Natural killer cell (primary cell): Measurements from ENCODE around the gene FNDC10. TPM values are rescaled to one million over a fixed set of nuclear protein-coding genes. Genes with fewer than 3 reads are reported as not detected.
"Not testable (repeated sequence)": the region's sequence is repeated elsewhere in the genome, so short reads cannot be mapped to it uniquely, and the experiment has no call there.

ENCODE experiments used
- ATAC-seq, 3 donors: fragments of 150-1000 bp in 2 of 3; fragments of 200-7000 bp in 1 of 3; cut with Tn5 transposase; 1 replicate in 1 of 3; 2 replicates in 2 of 3; pipeline ENCODE4 v1.10.0; 2021; ENCODE audit warnings: mild to moderate bottlenecking in 2 of 3, moderate library complexity in 2 of 3
- DNase-seq, 2 donors: peaks; one replicate each; pipeline versions ENCODE4 v3.0.0 to v3.0.0-alpha.2; 2013 to 2021; ENCODE audit warnings: mixed read lengths in 1 of 2
- H3K27ac ChIP-seq: one replicate; pipeline ENCODE4 v1.5.1; 2013; ENCODE audit warnings: mild to moderate bottlenecking, low read length
- H3K27me3 ChIP-seq: one replicate; pipeline ENCODE4 v1.6.1; 2013; ENCODE audit warnings: low read length; ENCODE audit not compliant: control insufficient read depth, insufficient read depth
- H3K36me3 ChIP-seq: one replicate; pipeline ENCODE4 v1.6.1; 2013; ENCODE audit warnings: low read length; ENCODE audit not compliant: control insufficient read depth, insufficient read depth
- H3K4me1 ChIP-seq: one replicate; pipeline ENCODE4 v1.6.1; 2013; ENCODE audit warnings: low read length; ENCODE audit not compliant: control insufficient read depth, insufficient read depth
- H3K4me3 ChIP-seq: one replicate; pipeline ENCODE4 v1.5.1; 2013; ENCODE audit warnings: low read length
- H3K9me3 ChIP-seq: one replicate; pipeline ENCODE4 v1.6.1; 2013; ENCODE audit warnings: low read length; ENCODE audit not compliant: control insufficient read depth, insufficient read depth
- H3K27ac Mint-ChIP-seq, 2 donors: one replicate each; pipeline ENCODE4 v1.8.0; 2022; ENCODE audit warnings: mild to moderate bottlenecking in 2 of 2, mixed read lengths in 2 of 2, moderate library complexity in 1 of 2
- H3K27me3 Mint-ChIP-seq, 2 donors: one replicate each; pipeline ENCODE4 v1.8.0; 2022; ENCODE audit warnings: low read depth in 2 of 2, mixed read lengths in 2 of 2
- H3K36me3 Mint-ChIP-seq: one replicate; pipeline ENCODE4 v1.8.0; 2022; ENCODE audit warnings: mixed read lengths
- H3K4me1 Mint-ChIP-seq, 2 donors: one replicate each; pipeline ENCODE4 v1.8.0; 2022; ENCODE audit warnings: mixed read lengths in 2 of 2
- H3K4me3 Mint-ChIP-seq: one replicate; pipeline ENCODE4 v1.8.0; 2022; ENCODE audit warnings: mild to moderate bottlenecking, moderate library complexity, mixed read lengths
- H3K9me3 Mint-ChIP-seq, 2 donors: one replicate each; pipeline ENCODE4 v1.8.0; 2022; ENCODE audit warnings: mixed read lengths in 2 of 2
- WGBS: methylation state at CpG from one replicate; pipeline ENCODE4 v1.1.7; 2013; ENCODE audit warnings: missing lambda C conversion rate; ENCODE audit not compliant: insufficient coverage; 5-methylcytosine and 5-hydroxymethylcytosine counted together
- intact Hi-C: fragments of 100-400 bp; cut with micrococcal nuclease; formaldehyde crosslinking; loops from one replicate; pipeline ENCODE4 v1.14.2; 2022
- total RNA-seq, 4 donors: library from RNA; stranded (reverse); fragments of 120-200 nt in 1 of 4; gene quantifications; one replicate each; pipeline versions ENCODE4 v1.2.3 to v1.2.4, GENCODE V29; 2013 to 2022

Gene FNDC10
- total RNA-seq, 3 donors from 2014 or later (not counting 1 experiment from before 2014, with no cell fraction given): 2.8 to 3.2 (median 3.0) TPM

DNA sequence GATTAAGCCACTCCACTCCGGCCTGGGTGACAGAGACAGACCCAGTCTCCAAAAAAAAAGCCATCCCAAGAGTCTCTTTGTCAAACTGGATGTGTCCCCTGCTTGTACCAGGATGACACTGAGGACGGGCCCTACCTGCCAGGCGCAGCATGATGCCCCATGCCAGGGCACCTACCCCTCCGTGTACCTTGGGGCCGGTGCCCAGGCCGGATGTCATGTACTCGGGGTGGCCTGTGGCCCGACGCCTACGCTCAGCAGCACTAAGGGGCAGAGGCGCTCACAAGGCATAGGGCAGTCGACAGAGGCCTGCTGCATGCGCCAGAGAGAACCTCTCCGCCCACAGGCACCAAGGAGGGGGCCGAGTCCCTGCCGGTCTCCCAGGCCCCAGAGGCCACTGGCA, 39.4 kb upstream of the FNDC10 start:
- H3K27ac ChIP-seq, H3K27me3 Mint-ChIP-seq, intact Hi-C loops, H3K4me1 Mint-ChIP-seq, H3K4me1 ChIP-seq, H3K4me3 ChIP-seq, H3K4me3 Mint-ChIP-seq, ATAC-seq, H3K9me3 Mint-ChIP-seq, H3K27ac Mint-ChIP-seq, H3K36me3 Mint-ChIP-seq, DNase-seq, H3K9me3 ChIP-seq, H3K27me3 ChIP-seq: not testable (repeated sequence)
- H3K36me3 ChIP-seq: peaks cover 15% of the 10 kb centered on the region
- WGBS: 97% methylated on average over 16 of the region's 16 CpGs

DNA sequence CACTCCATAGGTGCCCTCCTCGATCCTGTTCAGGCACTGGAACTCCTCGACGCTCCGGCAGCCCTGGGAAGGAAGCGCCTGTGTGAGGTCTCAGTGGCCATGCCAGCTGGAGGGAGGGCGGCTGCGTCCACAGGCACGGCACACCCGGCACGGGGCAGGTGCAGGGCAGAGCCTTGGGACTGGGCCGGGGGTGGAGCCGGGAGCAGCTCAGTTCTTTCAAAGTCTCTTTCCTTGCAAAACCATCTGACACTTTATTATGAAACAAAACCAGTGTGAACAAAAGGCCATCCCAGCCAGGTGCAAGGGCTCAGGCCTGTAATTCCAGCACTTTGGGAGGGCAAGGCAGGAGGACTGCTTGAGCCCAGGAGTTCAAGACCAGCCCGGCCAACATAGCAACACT, 38.6 kb upstream of the FNDC10 start:
- 93% methylated on average over 8 of the region's 13 CpGs for WGBS
- H3K4me3 ChIP-seq, DNase-seq, H3K27ac Mint-ChIP-seq, H3K4me1 ChIP-seq, H3K27me3 ChIP-seq, ATAC-seq, H3K9me3 ChIP-seq, H3K27me3 Mint-ChIP-seq, H3K36me3 Mint-ChIP-seq, H3K9me3 Mint-ChIP-seq, H3K27ac ChIP-seq, H3K4me3 Mint-ChIP-seq, intact Hi-C loops, H3K4me1 Mint-ChIP-seq: not testable (repeated sequence)
- H3K36me3 ChIP-seq: peaks cover 15% of the 10 kb centered on the region

- intact Hi-C loops, H3K27me3 Mint-ChIP-seq, H3K9me3 Mint-ChIP-seq, DNase-seq, H3K27me3 ChIP-seq, H3K27ac ChIP-seq, H3K27ac Mint-ChIP-seq, H3K4me1 ChIP-seq, H3K36me3 Mint-ChIP-seq, H3K4me3 ChIP-seq, H3K4me3 Mint-ChIP-seq, H3K9me3 ChIP-seq, H3K4me1 Mint-ChIP-seq, ATAC-seq: not testable (repeated sequence)
- WGBS: 94% methylated on average over 8 of the region's 14 CpGs
- peaks cover 15% of the 10 kb centered on the region for H3K36me3 ChIP-seq
These were observed 37.5 kb upstream of the FNDC10 start for GRCh38 chr1:1637479-1637875.

DNA sequence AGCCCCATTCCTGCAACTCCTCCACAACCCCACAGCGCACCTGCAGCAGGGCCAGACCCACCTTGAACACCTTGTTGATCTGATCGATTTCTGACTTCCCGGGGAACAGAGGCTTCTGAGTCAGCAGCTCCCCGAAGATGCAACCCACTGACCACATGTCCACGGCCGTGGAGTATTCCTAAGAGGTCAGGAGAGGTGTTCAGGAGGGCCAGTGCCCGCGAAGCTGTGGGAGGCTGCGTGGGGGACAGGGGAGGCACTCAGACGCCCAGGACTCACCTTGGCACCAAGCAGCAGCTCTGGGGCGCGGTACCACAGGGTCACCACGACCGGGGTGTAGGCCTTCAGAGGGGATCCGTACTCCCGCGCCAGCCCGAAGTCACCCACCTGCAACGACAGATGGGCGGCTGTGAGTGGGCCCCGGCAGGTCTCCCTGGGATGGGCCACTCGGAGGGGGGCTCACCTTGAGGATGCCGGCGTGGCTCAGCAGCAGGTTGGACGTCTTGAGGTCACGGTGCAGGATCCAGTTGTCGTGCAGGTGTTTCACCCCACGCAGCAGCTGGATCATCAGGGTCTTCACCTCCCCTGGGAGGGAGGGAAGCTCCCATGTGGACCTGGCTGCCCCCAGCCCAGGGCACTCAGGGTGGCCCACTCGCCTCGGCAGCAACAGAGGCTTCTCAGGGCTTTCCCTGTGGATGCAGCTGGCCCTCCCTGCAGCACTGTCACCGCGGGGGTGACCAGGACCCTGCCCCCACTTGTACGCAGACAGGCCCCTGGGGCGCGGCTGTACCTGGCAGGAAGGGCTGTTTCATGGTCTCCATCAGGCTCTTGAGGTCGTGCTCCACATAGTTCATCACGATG, 36.9 kb upstream of the FNDC10 start:
- H3K4me1 Mint-ChIP-seq, ATAC-seq, intact Hi-C loops, H3K4me3 Mint-ChIP-seq, H3K9me3 ChIP-seq, DNase-seq, H3K4me1 ChIP-seq, H3K4me3 ChIP-seq, H3K9me3 Mint-ChIP-seq, H3K27me3 ChIP-seq, H3K36me3 Mint-ChIP-seq, H3K27me3 Mint-ChIP-seq, H3K27ac Mint-ChIP-seq, H3K27ac ChIP-seq: not testable (repeated sequence)
- 97% methylated on average over 37 of the region's 37 CpGs for WGBS
- H3K36me3 ChIP-seq: peaks cover 15% of the 10 kb centered on the region

GRCh38 chr1:1634613-1635012, 34.7 kb upstream of the FNDC10 start:
- H3K4me1 Mint-ChIP-seq, H3K4me3 Mint-ChIP-seq, intact Hi-C loops, H3K27me3 ChIP-seq, DNase-seq, H3K9me3 Mint-ChIP-seq, H3K27me3 Mint-ChIP-seq, H3K27ac ChIP-seq, H3K27ac Mint-ChIP-seq, H3K9me3 ChIP-seq, H3K4me3 ChIP-seq, ATAC-seq, H3K36me3 Mint-ChIP-seq: not testable (repeated sequence)
- peaks cover 12% of the 10 kb centered on the region for H3K4me1 ChIP-seq
- WGBS: 98% methylated on average over 7 of the region's 13 CpGs
- peaks cover 13% of the 10 kb centered on the region for H3K36me3 ChIP-seq

GRCh38 chr1:1633409-1633808, 33.5 kb upstream of the FNDC10 start:
- H3K36me3 Mint-ChIP-seq, H3K27me3 Mint-ChIP-seq, ATAC-seq, H3K4me3 ChIP-seq, H3K4me3 Mint-ChIP-seq, H3K9me3 ChIP-seq, H3K27ac Mint-ChIP-seq, H3K27ac ChIP-seq, DNase-seq, H3K9me3 Mint-ChIP-seq, H3K27me3 ChIP-seq, intact Hi-C loops: not testable (repeated sequence)
- peaks cover 5 to 10% of the 10 kb centered on the region in 2 donors for H3K4me1 Mint-ChIP-seq
- Histone ChIP-seq H3K36me3 (peaks cover 13% of the 10 kb centered on the region), H3K4me1 (peaks cover 17% of the 10 kb centered on the region)
- no CpG with 5 or more reads among the region's 35 CpGs for WGBS
